Measurements from ENCODE around the gene NADSYN1. TPM values are rescaled to one million over a fixed set of nuclear protein-coding genes. Genes with fewer than 3 reads are reported as not detected.

Gene NADSYN1
- total and polyA plus RNA-seq, 2 donors (not counting 1 experiment from before 2014, with no cell fraction given) = 22.0 to 81.7 TPM

DNA sequence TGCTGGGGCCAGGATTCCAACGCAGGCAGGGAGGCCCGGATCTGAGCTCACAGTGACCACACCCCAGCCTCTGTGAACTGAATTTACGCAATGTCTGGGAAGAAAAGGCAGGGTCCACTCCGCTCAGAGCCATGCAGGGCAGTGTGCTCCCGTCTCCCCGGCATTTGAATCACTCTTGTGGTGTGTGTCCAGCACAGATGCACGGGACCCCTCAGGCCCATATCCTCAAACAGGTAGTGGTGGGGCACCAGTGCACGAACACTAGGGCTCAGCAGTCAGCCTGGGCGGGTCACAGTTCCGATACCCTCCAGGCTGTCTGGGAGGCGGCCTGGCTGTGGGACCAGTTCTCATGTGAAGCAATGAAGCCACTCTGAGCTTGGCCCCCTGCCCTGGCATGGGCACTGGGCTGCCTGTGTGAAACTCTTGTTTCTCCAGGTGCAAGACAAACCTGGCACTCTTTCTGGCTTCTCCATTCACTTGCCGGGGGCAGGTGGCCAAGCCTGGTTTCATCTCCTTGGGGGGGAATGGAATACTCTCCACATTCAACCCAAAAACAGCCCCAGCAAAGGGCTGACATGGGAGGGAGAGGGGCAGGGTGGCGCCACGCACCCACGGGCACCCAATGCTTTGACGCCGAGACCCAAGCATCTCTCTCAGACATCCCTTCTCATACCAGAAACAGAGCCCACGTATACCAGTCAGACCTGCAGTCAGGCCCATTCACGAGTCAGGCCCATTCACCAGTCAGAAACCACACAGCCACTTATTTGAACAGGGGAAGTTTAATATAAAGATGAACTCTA is 19.2 kb upstream of the NADSYN1 start:
- no peaks in the 10 kb centered on the region for H3K79me2 ChIP-seq (ENCODE audit: control insufficient read depth, insufficient read depth, low read length)
- peaks cover 3% of the 10 kb centered on the region for H3K27me3 ChIP-seq (ENCODE audit: control insufficient read depth, insufficient read depth, low read length)
- no peaks in the 10 kb centered on the region for H3K9me3 ChIP-seq (ENCODE audit: control insufficient read depth, insufficient read depth, low read depth, low read length)
- H3K27ac ChIP-seq (ENCODE audit: insufficient read depth, low read length) = no peak overlapping the region
- H3K9ac ChIP-seq (ENCODE audit: insufficient read depth, low read length) = no peak overlapping the region
- no peak overlapping the region for H2AFZ ChIP-seq (ENCODE audit: low read length)
- H3K4me3 ChIP-seq (replicated peaks in 1 of 4; ENCODE audit: control extremely low read depth in 1 of 4, insufficient read depth in 1 of 4, low read depth in 3 of 4, low read length in 4 of 4) = no peak overlapping the region
- peaks cover 14% of the 10 kb centered on the region for H3K36me3 ChIP-seq (ENCODE audit: control insufficient read depth, insufficient read depth, low read length)
- H3K4me1 ChIP-seq (ENCODE audit: control insufficient read depth, extremely low read depth, insufficient read depth, low read length) = no peaks in the 10 kb centered on the region
- peak in 1 of 2 donors; percentile 58 for DNase-seq (ENCODE audit: low read depth in 2 of 2)
- H3K4me2 ChIP-seq (ENCODE audit: extremely low read depth, insufficient read depth, low read length) = no peak overlapping the region
- H4K20me1 ChIP-seq (ENCODE audit: control insufficient read depth, extremely low read depth, insufficient read depth, low read length) = no peaks in the 10 kb centered on the region
- no peak for TF ChIP-seq EZH2 (IDR thresholded peaks at IDR 0.05; ENCODE audit: low read length, missing control alignments)
- TF ChIP-seq, protein P1, sequence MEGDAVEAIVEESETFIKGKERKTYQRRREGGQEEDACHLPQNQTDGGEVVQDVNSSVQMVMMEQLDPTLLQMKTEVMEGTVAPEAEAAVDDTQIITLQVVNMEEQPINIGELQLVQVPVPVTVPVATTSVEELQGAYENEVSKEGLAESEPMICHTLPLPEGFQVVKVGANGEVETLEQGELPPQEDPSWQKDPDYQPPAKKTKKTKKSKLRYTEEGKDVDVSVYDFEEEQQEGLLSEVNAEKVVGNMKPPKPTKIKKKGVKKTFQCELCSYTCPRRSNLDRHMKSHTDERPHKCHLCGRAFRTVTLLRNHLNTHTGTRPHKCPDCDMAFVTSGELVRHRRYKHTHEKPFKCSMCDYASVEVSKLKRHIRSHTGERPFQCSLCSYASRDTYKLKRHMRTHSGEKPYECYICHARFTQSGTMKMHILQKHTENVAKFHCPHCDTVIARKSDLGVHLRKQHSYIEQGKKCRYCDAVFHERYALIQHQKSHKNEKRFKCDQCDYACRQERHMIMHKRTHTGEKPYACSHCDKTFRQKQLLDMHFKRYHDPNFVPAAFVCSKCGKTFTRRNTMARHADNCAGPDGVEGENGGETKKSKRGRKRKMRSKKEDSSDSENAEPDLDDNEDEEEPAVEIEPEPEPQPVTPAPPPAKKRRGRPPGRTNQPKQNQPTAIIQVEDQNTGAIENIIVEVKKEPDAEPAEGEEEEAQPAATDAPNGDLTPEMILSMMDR (conservative IDR thresholded peaks at IDR 0.05 in 1 of 2, IDR thresholded peaks at IDR 0.05 in 1 of 2; ENCODE audit: low read depth in 1 of 2, low read length in 2 of 2) = no peak

DNA sequence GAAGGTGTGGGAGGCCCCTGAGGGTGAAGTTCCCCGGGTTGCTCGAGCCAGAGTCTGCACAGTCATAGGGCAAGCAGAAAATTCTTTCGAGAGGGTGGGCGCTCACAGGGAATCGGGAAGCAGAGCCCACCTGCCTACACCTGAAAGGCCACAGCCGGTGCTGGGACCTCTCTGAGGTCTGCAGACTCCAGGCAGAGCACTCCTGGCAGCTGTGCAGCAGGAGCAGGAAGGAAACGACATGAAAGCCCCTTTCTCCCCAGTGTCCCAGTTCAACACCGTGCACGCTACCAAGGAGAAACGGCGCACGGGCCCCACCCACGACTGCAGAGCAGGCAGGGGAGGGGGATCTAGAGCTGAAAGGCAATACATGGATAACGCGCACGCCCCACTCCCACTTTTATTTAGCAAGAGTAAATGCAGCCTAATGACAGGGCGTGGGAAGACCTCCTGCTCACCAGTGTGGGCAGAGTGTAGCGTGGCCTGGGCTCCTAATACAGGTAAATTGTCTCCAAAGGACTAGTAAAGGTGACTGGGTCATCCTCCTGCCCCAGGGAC is 18.4 kb upstream of the NADSYN1 start:
- H3K4me3 ChIP-seq (replicated peaks in 1 of 4; ENCODE audit: control extremely low read depth in 1 of 4, insufficient read depth in 1 of 4, low read depth in 3 of 4, low read length in 4 of 4) = no peak overlapping the region
- H3K36me3 ChIP-seq (ENCODE audit: control insufficient read depth, insufficient read depth, low read length) = peaks cover 14% of the 10 kb centered on the region
- no peaks in the 10 kb centered on the region for H4K20me1 ChIP-seq (ENCODE audit: control insufficient read depth, extremely low read depth, insufficient read depth, low read length)
- H2AFZ ChIP-seq (ENCODE audit: low read length) = no peak overlapping the region
- no peak for DNase-seq (ENCODE audit: low read depth in 2 of 2)
- TF ChIP-seq, protein P1 (conservative IDR thresholded peaks at IDR 0.05 in 1 of 2, IDR thresholded peaks at IDR 0.05 in 1 of 2; ENCODE audit: low read depth in 1 of 2, low read length in 2 of 2) = no peak
- TF ChIP-seq EZH2 (IDR thresholded peaks at IDR 0.05; ENCODE audit: low read length, missing control alignments) = no peak
- no peak overlapping the region for H3K9ac ChIP-seq (ENCODE audit: insufficient read depth, low read length)
- H3K79me2 ChIP-seq (ENCODE audit: control insufficient read depth, insufficient read depth, low read length) = no peaks in the 10 kb centered on the region
- no peak overlapping the region for H3K4me2 ChIP-seq (ENCODE audit: extremely low read depth, insufficient read depth, low read length)
- H3K27ac ChIP-seq (ENCODE audit: insufficient read depth, low read length) = no peak overlapping the region
- H3K9me3 ChIP-seq (ENCODE audit: control insufficient read depth, insufficient read depth, low read depth, low read length) = no peaks in the 10 kb centered on the region
- no peaks in the 10 kb centered on the region for H3K4me1 ChIP-seq (ENCODE audit: control insufficient read depth, extremely low read depth, insufficient read depth, low read length)
- H3K27me3 ChIP-seq (ENCODE audit: control insufficient read depth, insufficient read depth, low read length) = no peaks in the 10 kb centered on the region

DNA sequence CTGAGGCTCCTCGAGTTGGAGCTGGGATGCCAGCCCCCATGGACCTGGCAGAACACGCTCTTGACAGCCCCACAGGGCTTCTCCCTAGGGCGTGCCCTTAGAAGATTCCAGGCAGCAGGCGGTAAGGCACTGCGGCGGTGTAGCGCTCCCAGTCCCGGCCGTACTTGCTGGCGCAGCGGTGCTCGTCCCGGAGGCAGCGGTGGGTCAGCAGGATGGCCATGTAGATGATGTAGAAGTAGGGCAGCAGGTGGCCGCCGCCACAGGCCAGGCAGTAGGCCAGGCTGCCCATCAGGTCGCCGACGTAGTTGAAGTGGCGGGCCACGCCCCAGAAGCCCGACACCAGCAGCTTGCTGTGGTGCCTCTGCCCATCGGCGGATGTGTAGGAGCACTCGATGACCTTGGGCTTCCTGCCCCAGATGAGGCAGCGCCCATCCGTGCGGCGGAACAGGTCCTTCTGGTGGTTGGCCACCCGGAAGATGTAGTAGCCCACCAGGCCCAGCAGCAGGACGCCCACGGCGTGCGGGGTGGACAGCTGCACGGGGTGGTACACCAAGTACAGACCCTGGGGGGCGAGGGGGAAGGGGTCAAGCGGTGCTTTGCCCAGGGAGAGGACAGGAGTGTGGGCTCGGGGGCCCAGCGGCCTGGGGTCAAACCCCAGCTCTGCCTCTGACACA is 17.6 kb upstream of the NADSYN1 start:
- Histone ChIP-seq H4K20me1 (ENCODE audit: control insufficient read depth, extremely low read depth, insufficient read depth, low read length) (no peaks in the 10 kb centered on the region), H2AFZ (ENCODE audit: low read length) (no peak overlapping the region), H3K4me1 (ENCODE audit: control insufficient read depth, extremely low read depth, insufficient read depth, low read length) (no peaks in the 10 kb centered on the region), H3K27ac (ENCODE audit: insufficient read depth, low read length) (no peak overlapping the region), H3K9me3 (ENCODE audit: control insufficient read depth, insufficient read depth, low read depth, low read length) (no peaks in the 10 kb centered on the region), H3K4me2 (ENCODE audit: extremely low read depth, insufficient read depth, low read length) (no peak overlapping the region), H3K36me3 (ENCODE audit: control insufficient read depth, insufficient read depth, low read length) (peaks cover 19% of the 10 kb centered on the region), H3K27me3 (ENCODE audit: control insufficient read depth, insufficient read depth, low read length) (no peaks in the 10 kb centered on the region), H3K4me3 (replicated peaks in 1 of 4; ENCODE audit: control extremely low read depth in 1 of 4, insufficient read depth in 1 of 4, low read depth in 3 of 4, low read length in 4 of 4) (no peak overlapping the region), H3K9ac (ENCODE audit: insufficient read depth, low read length) (no peak overlapping the region), H3K79me2 (ENCODE audit: control insufficient read depth, insufficient read depth, low read length) (no peaks in the 10 kb centered on the region)
- TF ChIP-seq, protein P1 (conservative IDR thresholded peaks at IDR 0.05 in 1 of 2, IDR thresholded peaks at IDR 0.05 in 1 of 2; ENCODE audit: low read depth in 1 of 2, low read length in 2 of 2) = no peak
- no peak for TF ChIP-seq EZH2 (IDR thresholded peaks at IDR 0.05; ENCODE audit: low read length, missing control alignments)
- DNase-seq (ENCODE audit: low read depth in 2 of 2) = no peak

Data from fibroblast of lung (primary cell).